NCI-H2029 treated with DMSO at 0.1 percent for 48 hours (cell line): Measurements from ENCODE around the gene SLC12A1.

ENCODE experiments used
- DNase-seq: peaks from one replicate; lab custom pipeline; 2025; lab: John Stamatoyannopoulos, UW

SLC12A1 gene

DNA sequence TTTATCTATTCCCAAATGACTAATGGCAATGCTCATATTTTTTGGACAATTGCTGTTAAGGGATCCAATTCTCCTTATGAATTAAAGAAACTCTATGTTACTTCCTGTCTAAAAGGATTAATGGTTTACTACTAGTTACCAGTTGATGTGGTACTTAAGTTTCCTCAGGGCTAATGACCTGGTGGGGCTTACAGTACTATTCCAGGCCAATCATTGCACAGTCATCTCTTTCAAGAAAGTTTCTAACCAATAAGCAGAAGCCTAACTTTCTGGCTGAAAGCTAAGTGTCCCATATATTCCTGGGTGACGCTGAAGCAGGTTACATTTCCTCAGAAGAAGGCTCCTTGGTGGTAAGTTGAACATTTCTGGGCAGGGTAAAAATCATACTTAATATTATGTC is at the start of gene SLC12A1:
Gene SLC12A1 (plus strand): TSS at position 322 of the 400 bp plus-strand sequence. CDS start 1,418 bp downstream, outside the sequence.
- no peak for DNase-seq

DNA sequence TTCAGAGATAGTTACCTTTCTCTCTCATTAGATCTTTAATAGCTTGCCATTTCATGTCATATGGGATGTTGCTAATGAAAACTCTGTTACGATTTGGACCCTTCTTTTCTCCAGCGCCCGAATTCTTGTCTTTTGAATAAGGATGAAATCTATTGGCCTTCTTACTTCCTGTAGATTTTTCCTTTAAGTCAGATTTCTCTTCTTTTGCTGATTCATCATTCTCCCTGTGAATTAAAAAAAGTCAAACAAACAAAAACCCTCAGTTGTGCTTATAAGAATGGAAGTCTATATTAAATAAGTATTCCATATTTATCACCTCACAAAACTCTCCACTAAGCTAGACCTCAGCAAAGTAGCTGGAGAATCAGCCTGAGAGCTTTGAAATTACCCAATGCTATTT is 37.5 kb upstream of the SLC12A1 start:
- no peak for DNase-seq

DNA sequence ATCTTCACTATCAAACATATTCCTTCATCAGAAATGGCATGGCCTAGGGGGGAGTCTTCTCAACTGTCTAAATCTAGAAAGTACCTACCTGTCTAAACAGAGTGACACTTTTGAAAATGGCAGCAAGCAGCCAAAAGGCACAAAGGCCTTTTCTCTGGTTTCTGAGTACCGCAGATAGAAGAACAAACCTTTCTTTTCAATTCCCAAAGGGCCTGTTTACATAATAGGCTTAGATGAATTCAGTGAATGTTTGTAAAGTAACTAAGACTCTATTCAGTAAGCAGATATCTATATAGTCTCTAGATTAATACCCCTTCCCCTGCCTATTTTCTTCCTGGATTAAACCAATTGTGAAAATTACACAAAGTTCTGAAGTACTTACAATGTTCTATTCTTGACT is 35.1 kb upstream of the SLC12A1 start:
- no peak for DNase-seq

DNA sequence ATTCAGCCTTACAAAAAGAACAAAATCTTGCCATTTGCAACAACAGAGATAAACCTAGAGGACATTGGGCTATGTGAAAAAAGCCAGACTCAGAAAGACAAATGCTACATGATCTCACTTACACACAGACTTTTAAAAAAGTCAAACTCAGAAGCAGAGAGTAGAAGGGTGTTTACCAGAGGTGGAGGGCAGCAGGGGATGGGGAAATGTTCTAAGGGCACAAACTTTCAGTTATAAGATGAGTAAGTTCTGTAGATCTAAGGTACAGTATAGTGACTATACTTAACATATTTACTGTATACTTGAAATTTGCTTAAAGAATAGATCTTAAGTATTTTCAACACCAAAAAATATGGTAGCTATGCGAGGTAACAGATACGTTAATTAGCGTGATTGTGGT is 31.0 kb upstream of the SLC12A1 start:
- no peak for DNase-seq

DNA sequence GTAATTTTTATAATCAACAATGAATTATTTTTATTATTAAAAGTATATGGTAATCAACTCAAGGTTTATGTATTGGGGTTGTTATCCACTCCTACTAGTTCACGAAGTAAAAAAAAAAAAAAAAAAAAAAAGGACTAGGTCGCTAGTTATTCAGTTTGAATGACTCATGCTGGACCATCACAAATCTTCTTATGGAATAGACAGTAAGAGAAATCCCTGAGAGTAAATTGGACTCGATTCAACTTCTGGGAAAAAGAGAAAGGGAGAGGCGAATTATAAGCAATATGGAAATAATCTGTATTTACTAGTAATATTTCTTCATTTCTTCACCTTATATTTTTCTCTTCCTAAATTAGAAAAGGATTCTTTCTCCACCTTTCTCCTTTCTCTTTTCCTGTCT is 30.0 kb upstream of the SLC12A1 start:
- no peak for DNase-seq

DNA sequence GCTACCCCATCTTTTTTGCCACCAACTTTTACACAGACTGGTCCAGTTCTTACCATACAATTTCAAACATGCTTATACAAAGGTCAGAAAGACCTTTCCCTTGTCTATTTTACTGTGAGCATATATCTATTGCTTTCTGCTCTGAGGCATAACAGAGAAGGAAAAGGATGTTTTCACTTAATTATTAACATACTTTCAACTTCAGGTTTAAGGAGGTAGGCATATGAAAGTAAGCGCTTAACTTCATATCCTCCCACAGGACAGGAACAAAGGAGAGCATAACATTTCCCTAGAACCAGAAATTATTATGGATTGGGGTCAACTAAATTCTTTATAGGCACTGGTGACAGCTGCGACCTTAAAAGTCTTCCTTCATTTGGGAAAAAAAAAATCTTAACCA is 29.1 kb upstream of the SLC12A1 start:
- no peak for DNase-seq

DNA sequence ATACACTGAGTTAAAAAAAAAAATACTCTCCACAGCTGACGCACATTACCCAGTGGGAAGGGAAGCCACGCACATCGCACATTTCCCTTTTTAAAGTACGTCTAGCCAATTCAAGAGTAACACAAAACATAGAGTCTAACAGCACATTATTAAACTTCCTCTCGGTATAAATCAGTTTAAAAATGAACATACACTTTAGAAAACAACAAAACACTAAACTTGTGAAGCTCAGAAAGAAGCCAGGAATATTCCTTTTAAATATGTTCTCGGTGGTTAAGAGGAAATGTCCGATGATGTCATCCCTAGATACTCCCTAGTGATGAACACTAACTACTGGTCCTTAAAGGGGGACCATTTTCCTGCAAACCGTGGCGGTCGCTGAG is 28.7 kb upstream of the SLC12A1 start:
- DNase-seq, result no peak

DNA sequence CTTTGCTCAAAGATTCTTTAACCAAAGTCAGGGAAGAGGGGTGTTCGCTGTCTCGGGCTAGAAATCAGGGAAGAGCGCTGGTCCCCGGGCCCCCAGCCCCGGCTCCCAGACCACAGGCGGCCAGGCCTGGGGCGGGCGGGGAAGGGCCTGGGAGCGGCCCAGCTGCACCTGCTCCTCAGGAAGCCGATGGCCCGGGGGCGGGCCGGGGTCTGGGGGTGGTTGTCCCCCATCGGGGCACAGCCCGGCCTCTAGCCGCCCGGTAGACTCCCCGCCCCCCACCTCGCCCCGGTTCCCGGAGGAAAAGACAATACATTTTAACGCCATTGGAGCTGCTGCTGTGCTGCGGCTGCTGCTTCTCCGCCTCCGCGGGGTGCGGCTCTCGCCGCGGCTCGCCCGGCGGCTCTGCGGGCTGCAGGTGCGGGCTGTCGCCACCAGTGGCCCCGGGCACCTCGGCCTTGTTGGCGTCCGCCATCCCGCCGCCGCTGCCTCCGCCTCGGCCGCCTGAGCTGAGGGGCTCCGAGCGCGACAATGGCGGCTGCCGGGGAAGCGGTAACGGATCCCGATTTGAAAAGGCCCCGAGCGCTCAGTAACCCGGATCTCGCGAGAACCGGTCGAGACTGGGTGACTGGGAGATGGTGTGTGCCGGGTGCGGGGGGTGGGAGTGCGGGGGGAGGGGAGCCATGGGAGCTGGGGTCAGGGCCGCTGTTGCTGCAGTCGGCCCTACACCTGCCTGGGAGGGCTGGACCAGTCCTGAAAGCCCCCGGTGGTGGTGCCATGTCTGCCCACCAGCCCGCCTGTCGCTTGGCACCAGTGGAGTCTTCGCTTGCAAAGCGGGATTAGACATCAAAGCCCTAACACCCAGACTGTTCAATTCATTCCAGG is 28.1 kb upstream of the SLC12A1 start, which contains the start of gene MYEF2:
Gene MYEF2 (minus strand): TSS at position 530 of the 882 bp plus-strand sequence. CDS start 58 bp downstream, at position 472.
- DNase-seq, result no peak

DNA sequence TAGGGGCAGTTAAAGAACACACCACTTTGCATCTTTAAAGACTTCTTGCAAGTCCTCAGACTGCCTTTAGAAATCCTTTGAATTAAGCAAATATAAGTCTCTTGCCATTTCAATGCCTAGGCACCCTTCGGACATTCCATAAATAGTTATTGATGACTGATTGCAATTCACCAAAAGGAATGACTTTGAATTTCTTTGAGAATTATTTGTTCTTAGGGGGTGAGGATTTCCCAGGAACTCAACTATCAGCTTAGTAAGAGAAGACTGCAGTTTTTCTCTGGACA is 27.5 kb upstream of the SLC12A1 start:
- no peak for DNase-seq

DNA sequence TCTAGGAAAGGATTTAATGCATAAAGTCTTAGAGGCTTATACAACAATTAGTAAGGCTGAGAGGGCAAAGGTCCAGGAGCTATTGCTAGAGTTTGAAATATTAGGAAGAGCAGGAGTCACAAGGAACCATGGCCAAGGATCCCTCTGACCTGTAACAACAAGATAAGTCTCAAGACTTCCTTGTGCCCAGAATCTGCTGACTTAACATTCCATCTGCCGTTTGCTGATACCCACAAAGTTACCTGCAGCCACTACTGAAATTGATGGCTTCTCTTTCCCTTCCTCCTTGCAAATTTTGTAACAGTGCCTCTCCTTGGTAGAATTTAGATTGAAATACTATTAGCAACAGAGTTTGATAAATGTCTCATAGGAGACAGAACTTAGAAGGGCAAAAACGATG is 23.4 kb upstream of the SLC12A1 start:
- DNase-seq, result no peak

DNA sequence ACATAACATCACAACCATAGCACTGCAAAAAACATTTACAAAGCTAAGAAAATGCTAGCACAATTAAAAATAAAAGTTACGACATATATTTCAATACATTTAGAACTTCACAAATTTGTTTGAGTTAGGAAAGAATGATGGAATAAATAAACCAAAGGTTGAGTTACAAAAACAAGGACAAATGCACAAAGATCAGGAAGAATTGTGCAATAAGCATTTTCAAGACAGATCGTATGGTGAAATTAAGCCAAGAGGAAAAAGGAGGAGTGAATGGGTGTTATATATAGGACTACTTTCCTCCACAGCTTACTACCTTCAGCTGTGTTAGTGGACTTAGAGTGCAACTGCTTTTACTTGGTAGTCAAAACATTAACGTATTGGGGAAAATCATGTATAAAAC is 20.6 kb upstream of the SLC12A1 start:
- no peak for DNase-seq

DNA sequence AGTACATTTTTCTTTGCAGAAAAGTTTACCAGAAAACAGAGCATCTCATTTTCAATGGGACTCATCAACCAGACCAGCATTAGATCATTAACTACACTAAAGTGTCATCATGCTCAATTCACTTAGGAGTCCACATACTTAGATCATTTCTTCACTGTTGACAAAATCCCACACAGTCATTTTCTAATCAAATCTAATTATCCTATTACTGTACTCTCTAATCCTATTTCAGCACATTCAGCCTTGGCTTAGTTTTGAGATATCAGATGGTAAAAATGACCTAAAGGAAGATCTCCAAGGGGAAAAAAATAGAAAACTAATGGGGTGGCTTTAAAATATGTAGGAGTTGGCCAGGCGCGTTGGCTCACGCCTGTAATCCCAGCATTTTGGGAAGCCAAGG is 19.8 kb upstream of the SLC12A1 start:
- DNase-seq, result no peak

DNA sequence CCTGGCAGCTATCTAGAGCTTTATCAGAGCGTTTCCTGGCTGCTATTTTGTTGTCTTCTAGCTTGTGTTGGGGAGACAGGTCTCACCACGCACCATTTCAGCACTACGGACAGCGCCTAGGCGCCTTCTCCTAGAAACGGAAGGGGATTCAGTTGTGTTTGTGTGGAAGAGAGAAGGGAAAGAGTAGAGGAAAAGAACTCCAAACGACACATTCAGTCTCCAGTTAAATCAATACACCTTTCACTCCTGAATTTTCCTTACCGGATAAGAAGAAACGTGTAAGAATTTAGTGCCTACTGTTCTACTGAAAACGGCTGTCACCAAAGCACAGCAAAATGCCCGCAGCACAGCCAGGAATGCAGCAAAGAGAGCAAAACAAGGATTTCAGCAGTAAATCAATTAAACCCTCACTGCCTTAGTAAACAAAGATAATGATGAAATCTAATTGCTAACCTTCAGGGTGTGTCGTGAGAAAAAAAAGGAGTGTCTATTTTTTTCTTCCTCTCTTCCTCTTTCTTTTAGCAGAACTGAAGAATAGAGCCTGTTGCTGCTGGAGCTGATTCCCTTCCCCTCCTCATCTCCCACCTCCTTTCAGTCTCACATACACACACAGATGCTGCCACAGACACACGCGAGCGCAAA is 15.0 kb upstream of the SLC12A1 start:
- DNase-seq, result no peak

DNA sequence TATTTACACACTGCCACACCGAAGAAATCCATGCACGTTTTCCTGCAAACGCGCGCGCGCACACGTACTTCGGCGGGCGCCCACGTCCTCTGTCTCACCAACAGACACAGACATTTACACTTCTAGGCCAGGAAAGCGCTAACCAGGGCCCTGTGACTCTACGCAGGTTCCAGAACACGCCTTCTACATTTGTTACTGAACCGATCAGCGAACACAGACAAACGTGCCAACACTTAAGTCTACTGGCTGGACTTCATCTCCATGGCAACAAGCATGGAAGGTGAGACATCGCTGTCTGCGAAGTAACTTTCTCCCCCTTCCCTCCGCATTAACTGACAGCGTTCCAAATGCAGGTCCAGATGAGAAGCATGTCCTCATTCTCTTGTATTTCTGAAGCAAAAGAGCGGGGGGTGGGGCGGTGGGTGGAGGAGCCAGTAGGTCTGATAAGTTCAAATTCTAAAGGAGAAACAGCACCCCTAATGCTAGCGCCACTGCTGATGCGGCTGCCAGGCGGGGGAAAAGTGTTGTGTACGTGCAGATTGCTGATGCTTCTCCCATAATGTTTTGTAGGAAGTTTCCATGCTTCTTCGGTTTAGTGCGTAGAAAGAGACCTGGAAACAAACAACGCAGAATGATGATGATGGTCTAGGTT is 14.4 kb upstream of the SLC12A1 start, which contains the start of gene CTXN2:
Gene CTXN2 (plus strand): TSS at position 92 of the 652 bp plus-strand sequence. CDS start 9,636 bp downstream, outside the sequence.
- DNase-seq, result peak; percentile 11

DNA sequence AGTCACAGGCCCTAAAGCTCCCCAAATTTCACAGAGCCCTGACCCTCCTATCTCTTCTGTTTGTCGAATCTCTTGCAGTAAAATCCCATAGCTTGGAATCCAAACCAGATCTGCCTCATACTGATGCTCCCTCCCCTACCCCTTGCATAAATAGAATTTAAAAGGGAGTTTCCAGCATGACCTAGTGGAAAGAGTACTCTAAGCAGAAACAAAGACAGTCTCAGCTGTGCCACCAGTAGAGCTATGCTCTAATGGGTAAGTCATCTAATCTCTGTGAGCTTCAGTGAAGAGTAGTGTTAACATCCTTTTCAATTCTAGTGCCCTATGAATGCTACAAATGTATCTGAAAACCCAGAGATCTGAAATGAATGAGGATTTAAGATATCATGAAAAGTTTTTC is 4.0 kb upstream of the SLC12A1 start:
- no peak for DNase-seq

DNA sequence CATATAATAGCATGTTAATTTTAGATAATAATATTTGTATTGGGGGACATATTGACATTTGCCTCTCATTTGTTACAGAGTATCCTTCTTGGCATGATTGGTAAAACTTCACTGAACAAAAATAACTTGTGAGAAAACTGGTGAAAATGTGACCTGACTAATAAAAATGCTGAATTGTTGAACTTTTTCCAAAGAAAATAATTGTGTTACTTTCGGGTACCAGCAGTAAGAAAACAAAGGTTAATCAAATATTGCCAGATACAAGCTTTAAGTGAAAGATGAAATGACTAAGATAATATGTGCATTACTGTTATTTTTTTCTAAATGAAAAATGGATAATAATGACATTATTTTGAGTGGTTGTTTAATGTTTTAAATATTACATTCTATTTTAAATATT is 15.2 kb downstream of the SLC12A1 start:
- DNase-seq, result no peak

DNA sequence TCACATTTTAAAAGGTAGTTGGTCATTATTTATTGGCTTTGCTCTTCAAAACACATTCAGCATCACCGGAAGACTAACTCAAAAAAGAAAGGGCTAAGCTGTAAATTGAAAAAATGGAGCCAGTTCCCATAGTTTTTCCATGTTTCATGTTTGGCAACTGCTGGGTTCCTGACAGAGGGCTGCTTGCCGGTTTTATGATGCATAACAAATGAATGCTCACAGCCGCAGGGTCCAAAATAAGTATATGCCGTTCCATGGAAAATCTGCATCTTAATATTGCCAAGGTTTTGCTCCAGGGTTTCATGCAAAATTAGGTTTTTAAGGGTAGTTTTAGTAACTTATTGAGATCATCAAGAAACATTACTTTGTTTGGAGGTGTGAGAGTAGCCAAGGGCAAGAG is 15.8 kb downstream of the SLC12A1 start:
- DNase-seq, result no peak

DNA sequence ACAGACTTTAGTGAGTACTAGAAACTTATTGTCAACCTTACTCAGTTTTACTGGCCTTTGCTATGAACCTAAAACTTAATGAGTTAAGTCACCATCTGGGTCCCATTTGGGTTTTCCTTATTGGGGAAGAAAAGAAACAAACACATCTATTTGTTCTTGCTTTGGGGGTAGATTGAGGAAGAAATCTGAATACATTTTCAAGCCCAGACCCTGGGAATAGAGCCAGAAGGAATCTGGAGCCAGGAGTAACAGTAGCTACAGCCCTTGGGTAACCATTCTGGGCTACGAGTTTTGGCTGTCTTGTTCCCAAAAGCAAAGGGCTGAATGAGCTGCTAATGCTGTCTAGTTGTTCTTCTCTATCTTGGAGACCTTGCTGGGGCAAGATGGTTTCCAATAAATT is 16.5 kb downstream of the SLC12A1 start:
- no peak for DNase-seq

DNA sequence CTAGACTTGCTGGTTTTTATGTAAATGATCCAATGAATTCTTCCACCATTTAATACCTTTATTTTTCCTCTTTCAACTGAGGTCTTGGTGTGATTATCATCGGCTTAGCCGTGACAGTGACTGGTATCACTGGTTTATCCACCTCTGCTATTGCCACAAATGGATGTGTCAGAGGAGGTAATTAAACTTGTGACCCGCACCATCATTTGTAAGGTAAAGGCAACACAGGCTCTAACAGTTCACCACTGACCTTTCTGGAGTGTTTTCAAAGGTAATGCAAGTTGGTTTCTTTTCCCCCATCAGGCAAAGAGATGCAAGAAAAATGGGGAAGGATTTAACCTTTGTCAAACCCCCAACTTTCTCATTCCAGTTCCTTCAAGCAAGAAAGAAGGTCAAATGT is 19.7 kb downstream of the SLC12A1 start:
- DNase-seq, result no peak

DNA sequence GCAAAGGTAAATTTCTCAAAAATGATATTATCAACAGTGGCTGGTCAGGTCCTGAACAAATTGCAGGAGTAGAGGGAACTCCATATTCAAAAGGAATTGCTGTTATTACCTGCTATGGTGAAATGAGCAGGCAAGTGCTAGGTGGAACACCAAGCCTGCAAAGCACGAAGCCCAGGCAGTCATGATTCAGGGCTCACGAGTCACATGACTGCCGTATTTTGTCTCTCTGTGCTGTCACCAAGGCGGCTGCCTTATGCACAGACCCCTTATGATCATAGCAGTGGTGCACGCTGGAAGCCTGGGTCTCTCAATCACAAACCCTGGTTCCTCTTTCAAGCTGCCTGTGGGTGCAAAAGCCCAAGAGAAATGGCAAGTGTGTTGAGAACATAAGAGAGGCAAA is 24.4 kb downstream of the SLC12A1 start:
- no peak for DNase-seq

DNA sequence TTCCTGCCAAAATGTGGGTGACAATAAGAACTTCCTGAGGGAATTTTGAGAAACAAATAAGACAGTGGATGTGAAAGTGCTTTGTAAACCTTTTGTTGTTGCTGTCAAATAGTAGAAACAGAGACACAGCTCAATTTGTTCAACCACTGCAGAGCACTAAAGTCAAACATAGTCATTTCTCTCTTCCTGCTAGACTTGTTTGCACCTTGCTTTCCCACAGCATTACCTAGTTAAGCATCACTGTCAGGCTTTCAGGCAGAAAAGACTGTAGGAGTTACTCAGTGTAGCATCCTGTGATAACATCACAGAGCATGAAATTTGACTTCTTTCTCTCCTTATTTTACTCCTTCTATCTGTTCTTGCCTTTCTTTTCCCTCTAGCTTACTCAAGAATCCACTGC is 27.1 kb downstream of the SLC12A1 start:
- DNase-seq, result no peak

DNA sequence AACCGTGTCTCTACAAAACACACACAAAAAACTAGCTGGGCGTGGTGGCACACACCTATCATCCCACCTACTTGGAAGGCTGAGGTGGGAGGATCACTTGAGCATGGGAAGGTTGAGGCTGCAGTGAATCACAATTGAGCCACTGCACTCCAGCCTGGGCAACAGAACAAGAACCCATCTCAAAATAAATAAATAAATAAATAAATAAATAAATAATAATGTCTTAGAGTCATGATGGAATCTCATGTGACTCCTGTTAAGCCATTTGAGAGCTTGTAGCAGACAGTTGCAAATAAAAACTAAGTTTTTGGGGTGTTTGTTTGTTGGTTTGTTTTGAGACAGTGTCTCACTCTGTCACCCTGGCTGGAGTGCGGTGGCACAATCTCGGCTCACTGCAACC is 33.2 kb downstream of the SLC12A1 start:
- no peak for DNase-seq

DNA sequence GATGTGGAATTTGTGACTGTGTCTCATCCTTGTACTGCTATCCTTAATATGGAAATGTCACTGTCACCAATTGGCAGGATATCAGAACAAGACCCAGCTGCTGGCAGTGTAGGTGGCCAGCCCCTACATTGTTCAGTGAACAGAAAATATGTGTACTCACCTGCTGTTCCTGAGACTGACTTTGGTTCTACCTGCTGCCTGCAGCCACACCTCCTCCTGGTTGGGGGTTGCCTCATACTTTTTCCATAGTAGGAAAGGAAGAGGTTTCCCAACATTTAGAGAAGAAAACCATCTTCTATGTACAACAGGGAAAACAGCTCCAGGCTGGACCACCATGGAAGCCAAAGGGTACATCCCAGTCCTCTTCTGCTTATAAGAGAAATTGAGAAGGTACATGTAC is 35.9 kb downstream of the SLC12A1 start:
- no peak for DNase-seq
